ENCODE results near the gene SYNE4.

The SYNE4 gene

GRCh38 chr19:35975608-35976214 lies 32.9 kb downstream of the SYNE4 start:
- no peak for TF ChIP-seq CTCF (conservative IDR thresholded peaks at IDR 0.05)
- no peak overlapping the region for H3K27ac ChIP-seq

GRCh38 chr19:35973487-35973886 lies 35.1 kb downstream of the SYNE4 start:
- no peak for TF ChIP-seq CTCF (conservative IDR thresholded peaks at IDR 0.05)
- H3K27ac ChIP-seq: no peak overlapping the region

- no peak overlapping the region for H3K27ac ChIP-seq
- TF ChIP-seq CTCF (conservative IDR thresholded peaks at IDR 0.05): no peak
Measured at GRCh38 chr19:35966771-35967170, 41.8 kb downstream of the SYNE4 start.

GRCh38 chr19:35963514-35963913 lies 45.1 kb downstream of the SYNE4 start:
- no peak overlapping the region for H3K27ac ChIP-seq
- TF ChIP-seq CTCF (conservative IDR thresholded peaks at IDR 0.05): no peak

- no peak overlapping the region for H3K27ac ChIP-seq
- TF ChIP-seq CTCF (conservative IDR thresholded peaks at IDR 0.05): no peak
Measured at GRCh38 chr19:35960432-35960972, 48.1 kb downstream of the SYNE4 start.

GRCh38 chr19:35959968-35960320 lies 48.7 kb downstream of the SYNE4 start:
- TF ChIP-seq CTCF (conservative IDR thresholded peaks at IDR 0.05): no peak
- H3K27ac ChIP-seq: no peak overlapping the region

- peak; percentile 74 for TF ChIP-seq CTCF (conservative IDR thresholded peaks at IDR 0.05)
- no peak overlapping the region for H3K27ac ChIP-seq
Measured at GRCh38 chr19:35959040-35959967, 49.3 kb downstream of the SYNE4 start.
